HG02798 (cell line): ENCODE measurements around the gene OR3A1.
"Not testable (repeated sequence)": the region's sequence is repeated elsewhere in the genome, so short reads cannot be mapped to it uniquely, and the experiment has no call there.

ENCODE experiments used
- ATAC-seq: cut with Tn5 transposase; IDR thresholded peaks from one replicate; pipeline ENCODE4 v1.9.1; 2021; ENCODE audit warnings: mild to moderate bottlenecking; ENCODE audit not compliant: unreplicated experiment, poor library complexity

OR3A1 gene

DNA sequence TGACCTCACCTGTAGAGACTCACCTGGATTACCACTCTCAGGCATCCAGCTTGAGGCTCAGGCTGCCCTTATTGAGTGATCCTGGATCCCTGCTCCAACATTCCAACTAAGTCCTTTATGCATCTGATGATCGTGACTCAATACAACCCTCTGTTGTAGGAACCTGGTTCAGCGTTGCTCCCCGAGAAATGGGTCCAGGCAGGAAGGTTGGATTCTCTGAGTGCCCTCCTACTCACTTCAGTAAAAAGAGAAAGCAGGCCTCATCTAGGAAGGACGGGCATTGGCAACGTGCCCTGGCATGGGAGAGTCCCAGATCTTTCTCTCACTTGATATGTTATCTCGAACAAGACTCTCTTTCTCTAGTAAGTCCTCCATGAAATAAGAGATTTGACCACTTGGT is at the start of gene OR3A1:
OR3A1 (minus strand) TSS at position 101 of the 400 bp plus-strand sequence. CDS start 5,778 bp downstream, outside the sequence.
- ATAC-seq: no peak

DNA sequence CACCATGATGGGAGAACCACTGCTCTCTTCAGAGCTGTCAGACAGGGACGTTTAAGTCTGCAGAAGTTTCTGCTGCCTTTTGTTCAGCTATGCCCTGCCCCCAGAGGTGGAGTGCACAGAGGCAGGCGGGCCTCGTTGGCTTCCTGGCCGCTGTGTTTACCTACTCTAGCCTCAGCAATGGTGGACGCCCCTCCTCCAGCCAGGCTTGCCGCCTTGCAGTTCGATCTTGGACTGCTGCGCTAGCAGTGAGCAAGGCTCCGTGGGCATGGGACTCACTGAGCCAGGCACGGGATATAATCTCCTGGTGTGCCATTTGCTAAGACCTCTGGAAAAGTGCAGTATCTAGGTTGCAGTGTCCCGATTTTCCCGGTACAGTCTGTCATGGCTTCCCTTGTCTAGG is 44.6 kb upstream of the OR3A1 start:
- not testable (repeated sequence) for ATAC-seq

DNA sequence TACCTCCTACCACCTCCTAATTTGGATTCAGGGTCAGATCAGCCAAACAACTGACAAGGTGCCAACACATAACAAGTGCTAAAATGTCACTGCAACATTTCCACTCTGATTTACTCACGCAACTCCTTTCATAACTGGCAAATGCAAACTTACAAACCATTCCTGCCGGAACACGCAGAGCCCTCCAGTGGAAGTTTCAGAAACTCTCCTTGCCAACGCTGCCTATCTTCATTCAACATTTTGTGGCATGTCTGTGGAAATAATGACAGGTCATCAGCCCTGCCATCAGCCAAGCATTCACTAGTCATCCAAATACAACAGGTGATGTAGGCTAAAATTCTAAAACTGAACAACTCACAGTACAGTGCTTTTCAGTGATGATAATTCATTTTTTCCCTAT is 37.7 kb upstream of the OR3A1 start:
- ATAC-seq: no peak

DNA sequence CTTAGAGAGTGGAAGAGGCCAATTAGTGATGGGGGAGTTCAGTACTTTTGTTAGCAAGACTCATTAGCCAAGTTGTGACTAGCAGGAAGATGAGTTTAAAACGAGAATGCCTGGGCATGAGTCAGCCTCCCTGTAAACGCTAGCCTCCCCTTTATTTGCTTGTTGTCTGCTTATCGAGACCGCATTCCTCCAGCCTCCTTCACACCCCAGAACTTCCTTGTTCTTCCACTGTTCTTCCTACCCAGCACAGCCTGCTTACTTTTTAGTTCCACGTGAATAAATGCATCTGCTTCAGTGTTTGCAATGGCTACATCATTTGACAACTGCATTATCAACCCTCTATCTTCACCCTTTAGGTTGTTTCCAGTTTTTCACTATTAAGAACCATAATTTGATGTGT is 20.2 kb upstream of the OR3A1 start:
- ATAC-seq: no peak

DNA sequence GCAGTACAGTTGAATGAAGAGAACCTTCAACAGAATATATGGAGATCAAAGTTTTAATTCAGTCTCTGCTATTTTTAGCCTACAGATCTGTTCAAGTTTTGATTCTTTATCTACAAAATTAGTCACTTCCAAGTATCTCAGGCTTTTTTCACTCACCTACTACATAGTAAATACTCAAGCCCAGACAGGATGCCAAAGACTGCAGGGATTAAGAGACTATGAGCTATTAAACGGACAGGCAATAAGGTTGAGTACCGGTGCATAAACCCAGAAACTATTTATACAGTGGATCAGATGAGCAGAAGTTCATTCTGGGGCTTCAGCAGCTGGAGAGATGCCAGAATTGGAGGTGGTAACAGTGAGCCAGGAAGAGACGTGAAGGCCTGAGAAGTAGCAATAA is 18.7 kb upstream of the OR3A1 start:
- no peak for ATAC-seq

DNA sequence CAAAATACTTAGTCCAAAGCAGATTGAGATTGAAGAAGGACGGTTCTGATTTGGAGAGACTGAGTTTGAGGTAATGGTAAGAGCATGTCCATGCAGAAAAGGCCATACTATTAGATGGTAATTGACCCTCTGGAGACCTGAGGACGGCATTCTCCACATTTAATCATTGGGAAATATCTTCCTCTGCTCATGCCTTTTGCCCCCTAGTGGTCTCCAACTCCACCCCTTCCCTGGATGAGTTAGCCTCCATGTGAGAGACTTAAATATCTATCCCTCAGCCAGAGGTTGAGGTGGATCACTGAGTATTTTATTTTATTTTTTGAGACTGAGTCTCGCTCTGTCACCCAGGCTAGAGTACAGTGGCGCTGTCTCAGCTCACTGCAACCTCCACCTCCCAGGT is 10.4 kb upstream of the OR3A1 start:
- ATAC-seq: no peak

DNA sequence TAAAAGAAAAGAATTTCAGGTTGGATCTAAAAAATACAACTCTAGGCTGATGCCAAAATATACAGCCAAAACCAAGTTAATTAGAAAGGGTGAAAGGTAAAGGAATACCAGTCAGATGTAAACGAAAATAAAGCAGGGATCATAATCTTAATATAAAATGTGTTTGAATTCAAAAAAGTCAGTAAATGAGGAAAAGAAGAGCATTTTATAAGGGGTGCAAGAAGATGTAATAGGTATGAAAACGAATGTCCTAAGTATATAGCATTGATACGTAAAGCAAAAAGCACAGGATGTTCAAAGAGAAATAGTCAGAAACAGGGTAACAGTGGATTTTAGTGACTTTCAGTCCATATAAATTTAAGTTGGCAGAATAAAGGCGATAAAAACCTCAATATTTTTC is 2.5 kb downstream of the OR3A1 start:
- no peak for ATAC-seq

DNA sequence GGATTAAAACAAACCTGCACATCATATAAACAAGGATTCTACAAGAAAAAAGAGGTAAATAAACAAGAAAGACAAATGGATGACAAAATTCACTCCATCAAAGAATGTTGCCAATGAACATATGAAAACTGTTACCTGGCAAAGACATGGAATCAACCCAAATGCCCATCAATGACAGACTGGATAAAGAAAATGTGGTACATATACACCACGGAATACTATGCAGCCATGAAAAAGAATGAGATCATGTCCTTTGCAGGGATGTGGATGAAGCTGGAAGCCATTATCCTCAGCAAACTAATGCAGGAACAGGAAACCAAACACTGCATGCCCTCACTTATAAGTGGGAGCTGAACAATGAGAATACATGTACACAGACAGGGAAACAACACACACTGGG is 4.6 kb downstream of the OR3A1 start:
- not testable (repeated sequence) for ATAC-seq

DNA sequence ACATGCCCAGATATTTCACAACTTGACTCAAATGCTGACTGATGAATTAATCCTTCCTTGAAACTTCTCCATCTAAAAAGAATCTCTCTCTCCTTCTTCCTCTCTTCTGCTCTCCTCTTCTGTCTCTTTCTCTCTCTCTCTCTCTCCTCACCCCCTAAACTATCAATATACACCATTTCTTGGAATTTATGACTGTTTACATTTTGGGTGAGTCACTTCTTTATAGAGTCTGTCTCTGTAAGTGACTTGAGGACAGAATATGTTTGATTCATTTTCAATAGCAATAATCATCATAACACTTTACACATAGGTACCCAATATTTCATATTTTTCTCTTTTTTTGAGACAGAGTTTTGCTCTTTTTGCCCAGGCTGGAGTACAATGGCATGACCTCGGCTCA is 15.3 kb downstream of the OR3A1 start:
- no peak for ATAC-seq

DNA sequence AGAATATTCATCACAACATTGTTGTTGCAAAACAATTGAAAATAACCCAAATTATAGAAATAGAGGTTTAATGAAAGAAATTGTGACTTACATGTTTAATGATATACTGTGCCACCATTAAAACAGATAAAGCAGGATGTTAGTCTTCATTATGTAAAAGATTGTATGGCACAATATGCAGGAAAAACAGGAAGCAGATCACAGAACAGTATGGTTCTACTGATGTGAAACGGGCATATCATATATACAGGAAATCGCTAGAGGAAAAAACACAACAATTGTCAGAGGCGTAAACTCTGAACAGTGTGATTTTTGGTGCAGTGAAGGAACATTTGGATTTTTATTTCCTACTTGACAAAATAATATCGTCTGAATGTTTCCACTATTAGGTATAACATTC is 22.0 kb downstream of the OR3A1 start:
- no peak for ATAC-seq

GRCh38 chr17:3271072-3271848 is 26.9 kb downstream of the OR3A1 start:
- no peak for ATAC-seq

GRCh38 chr17:3260600-3260999 is 37.6 kb downstream of the OR3A1 start:
- no peak for ATAC-seq

DNA sequence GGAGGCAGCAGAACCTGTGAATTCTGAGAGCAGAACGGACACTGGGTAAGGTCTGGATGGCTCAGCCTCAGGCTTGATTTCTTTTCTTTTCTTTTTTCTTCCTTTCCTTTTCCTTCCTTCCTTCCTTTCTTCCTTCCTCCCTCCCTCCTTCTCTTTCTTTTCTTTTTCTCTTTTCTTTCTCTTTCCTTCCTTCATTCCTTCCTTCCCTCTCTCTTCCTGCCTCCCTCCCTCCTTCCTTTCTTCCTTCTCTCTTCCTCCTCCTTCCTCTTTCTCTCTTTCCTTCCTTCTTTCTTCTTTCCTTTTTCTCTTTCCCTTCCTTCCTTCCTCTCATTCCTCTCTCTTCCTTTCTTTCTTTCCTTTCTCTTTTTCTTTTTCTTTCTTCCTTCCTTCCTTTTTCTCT is 38.0 kb downstream of the OR3A1 start:
- no peak for ATAC-seq

- no peak for ATAC-seq
Observed at GRCh38 chr17:3256575-3256974, 41.6 kb downstream of the OR3A1 start.

DNA sequence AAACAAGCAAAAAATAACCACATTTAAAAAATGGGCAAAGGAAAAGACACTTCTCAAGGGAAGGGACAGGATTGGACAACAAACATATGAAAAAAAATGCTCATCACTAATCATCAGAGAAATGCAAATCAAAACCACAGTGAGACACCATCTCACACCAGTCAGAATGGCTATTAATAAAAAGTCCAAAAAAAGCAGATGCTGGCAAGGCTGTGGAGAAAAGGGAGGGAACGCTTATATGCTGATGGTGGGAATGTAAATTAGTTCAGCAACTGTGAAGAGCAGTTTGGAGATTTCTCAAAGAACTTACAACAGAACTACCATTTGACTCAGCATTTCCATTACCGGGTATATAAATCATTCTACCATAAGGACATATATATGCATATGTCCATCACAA is 49.1 kb downstream of the OR3A1 start:
- not testable (repeated sequence) for ATAC-seq

GRCh38 chr17:3244841-3245240 is 53.3 kb downstream of the OR3A1 start:
- not testable (repeated sequence) for ATAC-seq

- ATAC-seq: not testable (repeated sequence)
Observed at GRCh38 chr17:3241044-3241443, 57.1 kb downstream of the OR3A1 start.
